Esophagus muscularis mucosa (tissue), 4 donors: ENCODE measurements around the gene MFGE8.
"Not testable (repeated sequence)": the region's sequence is repeated elsewhere in the genome, so short reads cannot be mapped to it uniquely, and the experiment has no call there.

Experiments
- EP300 ChIP-seq: sonication (generic); formaldehyde crosslinking; IDR thresholded peaks from one replicate; pipeline ENCODE4 v1.6.1; 2017; ENCODE audit warnings: antibody characterized with exemption
- POLR2A ChIP-seq: fragments of 450-650 bp; IDR thresholded peaks from one replicate; pipeline ENCODE4 v1.6.1; 2017; ENCODE audit warnings: antibody characterized with exemption, moderate library complexity, mild to moderate bottlenecking, low read depth
- POLR2AphosphoS5 ChIP-seq, 2 donors: sonication (generic); formaldehyde crosslinking; IDR thresholded peaks; one replicate each; pipeline ENCODE4 v1.6.1; 2017; ENCODE audit warnings: antibody characterized with exemption in 2 of 2
- TF ChIP-seq, protein P1 (sequence below), 3 experiments: fragments of 200-600 bp in 2 of 3; fragments of 450-650 bp in 1 of 3; sonication (generic) in 2 of 3; IDR thresholded peaks; one replicate each; pipeline ENCODE4 v1.5.1; 2017 to 2019; ENCODE audit warnings: antibody characterized with exemption in 3 of 3, mild to moderate bottlenecking in 2 of 3, moderate library complexity in 1 of 3

DNA sequence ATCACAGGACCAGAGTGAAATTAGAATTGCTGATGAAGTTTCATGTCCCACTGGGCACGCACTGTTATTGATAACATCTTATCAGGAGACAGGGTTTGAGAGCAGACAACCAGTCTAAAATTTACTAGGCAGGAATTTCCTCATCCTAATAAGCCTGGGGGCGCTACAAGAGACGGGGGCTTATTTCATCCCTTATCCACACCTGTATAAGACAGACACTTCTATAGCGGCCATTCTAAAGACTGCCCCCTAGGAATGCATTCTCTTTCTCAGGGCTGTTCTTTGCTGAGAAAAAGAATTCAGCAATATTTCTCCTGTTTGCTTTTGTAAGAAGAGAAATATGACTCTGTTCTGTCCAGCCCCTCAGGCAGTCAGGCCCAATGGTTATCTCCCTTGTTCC is 21.3 kb upstream of the MFGE8 start:
- TF ChIP-seq, protein P1, sequence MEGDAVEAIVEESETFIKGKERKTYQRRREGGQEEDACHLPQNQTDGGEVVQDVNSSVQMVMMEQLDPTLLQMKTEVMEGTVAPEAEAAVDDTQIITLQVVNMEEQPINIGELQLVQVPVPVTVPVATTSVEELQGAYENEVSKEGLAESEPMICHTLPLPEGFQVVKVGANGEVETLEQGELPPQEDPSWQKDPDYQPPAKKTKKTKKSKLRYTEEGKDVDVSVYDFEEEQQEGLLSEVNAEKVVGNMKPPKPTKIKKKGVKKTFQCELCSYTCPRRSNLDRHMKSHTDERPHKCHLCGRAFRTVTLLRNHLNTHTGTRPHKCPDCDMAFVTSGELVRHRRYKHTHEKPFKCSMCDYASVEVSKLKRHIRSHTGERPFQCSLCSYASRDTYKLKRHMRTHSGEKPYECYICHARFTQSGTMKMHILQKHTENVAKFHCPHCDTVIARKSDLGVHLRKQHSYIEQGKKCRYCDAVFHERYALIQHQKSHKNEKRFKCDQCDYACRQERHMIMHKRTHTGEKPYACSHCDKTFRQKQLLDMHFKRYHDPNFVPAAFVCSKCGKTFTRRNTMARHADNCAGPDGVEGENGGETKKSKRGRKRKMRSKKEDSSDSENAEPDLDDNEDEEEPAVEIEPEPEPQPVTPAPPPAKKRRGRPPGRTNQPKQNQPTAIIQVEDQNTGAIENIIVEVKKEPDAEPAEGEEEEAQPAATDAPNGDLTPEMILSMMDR (IDR thresholded peaks at IDR 0.05): not testable (repeated sequence)
- not testable (repeated sequence) for TF ChIP-seq POLR2A; POLR2AphosphoS5 (IDR thresholded peaks at IDR 0.05); EP300
